Measurements from ENCODE around the gene MID2. TPM values are rescaled to one million over a fixed set of nuclear protein-coding genes. Genes with fewer than 3 reads are reported as not detected.

MID2 gene
- total RNA-seq, 2 donors from 2014 or later: 35.6 to 52.5 TPM

- Histone ChIP-seq H3K4me1 (replicated peaks) (no peaks in the 10 kb centered on the region), H3K36me3 (no peaks in the 10 kb centered on the region), H3K27me3 (replicated peaks; ENCODE audit: insufficient read depth) (no peaks in the 10 kb centered on the region), H3K4me3 (no peak overlapping the region), H3K9me3 (no peaks in the 10 kb centered on the region), H3K27ac (no peak overlapping the region)
- intact Hi-C loops (cut with DNase I): no loop called here
- no peak for DNase-seq (ENCODE audit: low spot score)
- WGBS: 89% methylated on average over 5 of the region's 5 CpGs
- TF ChIP-seq POLR2AphosphoS5 (IDR thresholded peaks at IDR 0.05) (no peak), CTCF (IDR thresholded peaks at IDR 0.05) (no peak)
These were observed 143.0 kb downstream of the MID2 start for GRCh38 chrX:107968623-107969022.

DNA sequence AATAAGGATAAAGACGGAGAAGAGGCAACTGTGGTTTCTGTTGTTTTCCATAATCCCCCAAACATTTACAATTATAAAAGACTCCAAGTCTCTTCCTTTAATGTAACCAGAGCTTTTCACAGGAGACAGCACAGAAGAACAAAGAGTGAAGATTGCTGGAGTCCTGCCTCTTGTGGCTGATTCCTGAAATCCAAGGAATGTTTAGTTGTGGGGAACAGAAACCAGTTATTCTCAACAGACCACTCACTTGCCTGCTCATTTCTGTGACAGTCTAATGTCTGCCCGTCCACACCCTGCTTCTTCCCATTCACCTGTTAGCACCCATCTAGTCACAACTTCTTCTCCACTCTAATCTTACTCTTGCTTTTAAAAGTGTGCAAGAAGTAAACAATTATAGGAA lies 144.4 kb downstream of the MID2 start:
- Histone ChIP-seq H3K36me3 (no peaks in the 10 kb centered on the region), H3K4me1 (replicated peaks) (no peaks in the 10 kb centered on the region), H3K4me3 (no peak overlapping the region), H3K27me3 (replicated peaks; ENCODE audit: insufficient read depth) (no peaks in the 10 kb centered on the region), H3K27ac (no peak overlapping the region), H3K9me3 (no peaks in the 10 kb centered on the region)
- intact Hi-C loops (cut with DNase I): no loop called here
- no peak for TF ChIP-seq POLR2AphosphoS5 (IDR thresholded peaks at IDR 0.05)
- TF ChIP-seq CTCF (IDR thresholded peaks at IDR 0.05): no peak
- TF ChIP-seq POLR2A (IDR thresholded peaks at IDR 0.05): no peak
- 55% methylated on average over 2 of the region's 2 CpGs for WGBS
- DNase-seq (ENCODE audit: low spot score): no peak

DNA sequence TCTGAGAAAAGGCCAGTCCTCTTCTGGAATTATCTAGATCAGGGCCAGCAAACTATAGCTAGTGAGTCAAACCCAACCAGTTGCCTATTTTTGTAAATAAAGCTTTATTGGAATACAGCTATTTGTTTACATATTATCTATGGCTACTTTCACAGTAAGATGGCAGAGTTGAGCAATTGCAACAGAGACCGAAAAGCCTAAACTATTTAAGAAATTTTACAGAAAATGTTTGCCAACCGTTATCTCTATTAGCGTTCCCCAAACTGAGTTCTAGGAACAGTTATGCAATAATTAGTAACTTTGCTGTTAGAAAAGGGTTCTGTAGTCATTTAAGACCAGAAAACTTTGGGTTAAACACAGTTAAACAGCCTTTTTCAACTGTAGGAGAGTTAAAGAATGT lies 146.0 kb downstream of the MID2 start:
- H3K27me3 ChIP-seq (replicated peaks; ENCODE audit: insufficient read depth): no peaks in the 10 kb centered on the region
- TF ChIP-seq POLR2AphosphoS5 (IDR thresholded peaks at IDR 0.05) (no peak), CTCF (IDR thresholded peaks at IDR 0.05) (no peak), POLR2A (IDR thresholded peaks at IDR 0.05) (no peak)
- H3K4me3 ChIP-seq: no peak overlapping the region
- no peak for DNase-seq (ENCODE audit: low spot score)
- H3K36me3 ChIP-seq: no peaks in the 10 kb centered on the region
- H3K27ac ChIP-seq: no peak overlapping the region
- intact Hi-C loops (cut with DNase I): no loop called here
- no peaks in the 10 kb centered on the region for H3K4me1 ChIP-seq (replicated peaks)
- 91% methylated on average over 3 of the region's 3 CpGs for WGBS
- no peaks in the 10 kb centered on the region for H3K9me3 ChIP-seq

Small RNA genes within 50 kb of the gene (small RNA-seq; reads per million reads assigned to genes)
- gene RF00019: 0 reads per million in 2 donors

Other genes with a start within 250 kb of the MID2 start
- gene PRPS1, start 197.4 kb upstream of the MID2 start, total RNA-seq: 10 to 100 TPM; 37.5 to 37.6 TPM
- gene TSC22D3, start 50.1 kb upstream of the MID2 start, total RNA-seq: 1,000 to 10,000 TPM in 1 of 2 donors, 100 to 1,000 TPM in 1; 480 to 1,164 TPM
- 1 to 10 TPM in 1 of 2 donors, not detected in 1; 1.2 TPM for gene NCBP2L, start 48.1 kb upstream of the MID2 start, total RNA-seq
- gene TEX13B, start 156.5 kb downstream of the MID2 start, total RNA-seq: not detected
- 100 to 1,000 TPM in 1 of 2 donors, under 1 TPM in 1; 0.41 to 250 TPM for gene VSIG1, start 219.2 kb downstream of the MID2 start, total RNA-seq